EH (cell line): ENCODE data around the gene ARG2.
A peak's percentile ranks its signal among the peaks of the same experiment; 100 is the strongest.

Experiments
- DNase-seq: peaks from one replicate; pipeline ENCODE4 v3.0.0-alpha.2; 2015; ENCODE audit warnings: low read depth

Gene ARG2

DNA sequence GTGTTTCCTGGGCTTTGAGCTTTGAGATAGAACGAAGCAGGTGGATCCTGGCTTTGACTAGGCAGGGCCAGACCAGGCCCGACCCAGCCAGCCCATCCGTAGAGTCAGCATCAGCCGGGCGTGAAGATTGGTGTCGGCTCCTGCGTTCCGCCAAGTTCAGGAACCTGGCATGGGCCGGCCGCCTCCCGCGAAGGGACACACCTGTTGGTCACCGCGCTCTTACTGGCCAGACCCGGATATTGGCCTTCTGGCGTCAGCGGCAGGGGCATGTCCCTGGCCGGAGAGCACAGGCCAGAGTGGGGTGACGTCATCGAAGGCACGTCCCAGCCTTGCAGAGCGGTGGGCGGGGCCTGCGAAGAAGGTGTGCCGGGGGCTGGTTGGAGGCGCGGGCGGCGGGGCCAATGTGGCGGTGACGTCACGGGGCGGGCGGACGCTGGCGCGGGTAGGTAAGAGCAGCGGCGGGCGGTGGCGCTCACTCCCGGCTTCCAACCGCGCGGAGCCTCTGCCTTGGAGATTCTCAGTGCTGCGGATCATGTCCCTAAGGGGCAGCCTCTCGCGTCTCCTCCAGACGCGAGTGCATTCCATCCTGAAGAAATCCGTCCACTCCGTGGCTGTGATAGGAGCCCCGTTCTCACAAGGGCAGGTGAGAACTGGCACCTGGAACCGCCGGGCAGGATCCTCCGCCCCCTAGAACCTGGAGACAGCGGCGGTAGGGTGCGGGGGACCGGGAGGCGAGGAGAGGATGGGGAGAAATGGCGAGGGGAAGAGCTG lies at the start of gene ARG2:
Gene ARG2, plus strand, starts transcription at position 475 of the 771 bp plus-strand sequence. Its CDS starts 58 bp downstream, at position 533.
- peak; percentile 94 for DNase-seq

DNA sequence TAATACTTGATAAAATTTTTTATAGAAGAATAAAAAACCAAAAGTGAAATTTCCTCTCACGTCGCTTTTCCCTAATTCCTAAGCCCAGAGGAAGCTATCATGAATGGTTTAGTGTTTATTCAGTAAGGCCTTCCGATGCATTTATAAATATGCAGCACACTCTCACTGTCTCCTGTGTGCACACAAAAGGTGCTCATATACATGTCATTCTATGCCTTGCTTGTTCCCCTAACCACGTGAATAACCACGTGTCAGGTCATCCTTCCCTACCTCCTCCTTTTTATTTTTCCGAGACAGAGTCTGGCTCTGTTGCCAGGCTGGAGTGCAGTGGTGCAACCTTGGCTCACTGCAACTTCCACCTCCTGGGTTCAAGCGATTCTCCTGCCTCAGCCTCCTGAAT lies 49.3 kb upstream of the ARG2 start:
- DNase-seq: no peak

DNA sequence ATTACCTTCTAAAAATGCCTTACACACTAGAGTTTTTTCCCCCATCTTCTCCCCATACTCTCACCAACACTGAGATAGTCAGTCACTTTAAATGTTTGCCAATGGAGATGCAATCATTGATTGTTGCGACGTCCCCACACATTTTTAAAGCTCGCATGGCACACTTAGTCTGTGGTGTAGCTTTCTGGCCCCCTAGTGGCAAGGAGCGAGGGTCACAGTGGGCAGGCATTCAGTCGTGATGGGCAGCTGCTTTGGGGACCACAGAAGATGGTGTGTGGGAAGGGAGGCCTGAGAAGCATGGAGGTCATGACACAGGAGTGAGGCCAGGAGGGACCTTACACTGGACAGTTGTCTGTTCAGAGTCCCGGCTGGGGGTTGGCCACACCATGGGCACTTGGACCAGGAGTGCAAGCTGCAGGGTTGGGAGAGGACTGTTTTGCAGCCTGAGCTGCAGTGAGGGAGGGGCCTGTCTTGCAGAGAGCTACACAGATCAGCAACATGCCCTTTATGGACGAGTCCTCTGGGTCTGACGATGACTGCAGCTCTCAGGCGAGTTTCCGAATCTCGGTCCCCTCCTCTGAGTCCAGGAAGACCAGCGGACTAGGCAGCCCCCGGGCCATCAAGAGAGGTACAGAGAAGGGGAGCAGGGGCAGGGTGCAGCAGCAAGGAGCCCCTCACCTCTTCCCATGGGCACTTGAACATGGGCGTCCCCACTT lies 48.3 kb upstream of the ARG2 start:
- peak; percentile 58 for DNase-seq

DNA sequence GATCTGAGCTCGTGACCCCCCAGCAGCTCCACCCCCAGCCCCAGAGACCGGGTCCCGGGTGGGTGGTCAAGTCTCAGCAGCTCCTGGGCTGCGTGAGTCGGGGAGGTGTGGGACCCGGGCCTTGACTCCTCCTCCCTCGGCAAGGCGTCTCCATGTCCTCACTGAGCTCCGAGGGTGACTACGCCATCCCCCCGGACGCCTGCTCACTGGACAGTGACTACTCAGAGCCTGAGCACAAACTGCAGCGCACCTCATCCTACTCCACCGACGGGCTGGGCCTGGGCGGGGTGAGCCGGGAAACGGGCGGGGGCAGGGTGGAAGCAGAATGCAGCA lies 47.8 kb upstream of the ARG2 start:
- no peak for DNase-seq

DNA sequence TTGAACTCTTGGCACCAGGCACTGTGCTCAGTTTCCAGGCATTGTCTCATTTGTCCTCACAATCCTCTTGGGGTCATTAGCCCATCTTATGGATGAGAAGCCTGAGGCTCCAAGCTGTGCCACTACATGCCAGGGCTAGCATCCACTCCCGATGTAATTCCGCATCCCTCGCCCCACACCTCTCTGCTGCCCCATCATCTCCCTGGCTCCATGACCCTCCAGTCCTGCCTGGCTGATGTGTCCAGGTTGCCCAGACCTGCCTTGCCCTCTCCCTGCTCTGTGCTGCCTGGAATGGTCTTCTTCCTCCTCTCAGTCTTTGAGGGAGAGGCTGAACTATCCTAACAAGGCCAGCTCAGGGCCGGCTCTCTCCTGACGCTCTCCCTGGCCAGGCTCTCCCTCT lies 47.1 kb upstream of the ARG2 start:
- no peak for DNase-seq

DNA sequence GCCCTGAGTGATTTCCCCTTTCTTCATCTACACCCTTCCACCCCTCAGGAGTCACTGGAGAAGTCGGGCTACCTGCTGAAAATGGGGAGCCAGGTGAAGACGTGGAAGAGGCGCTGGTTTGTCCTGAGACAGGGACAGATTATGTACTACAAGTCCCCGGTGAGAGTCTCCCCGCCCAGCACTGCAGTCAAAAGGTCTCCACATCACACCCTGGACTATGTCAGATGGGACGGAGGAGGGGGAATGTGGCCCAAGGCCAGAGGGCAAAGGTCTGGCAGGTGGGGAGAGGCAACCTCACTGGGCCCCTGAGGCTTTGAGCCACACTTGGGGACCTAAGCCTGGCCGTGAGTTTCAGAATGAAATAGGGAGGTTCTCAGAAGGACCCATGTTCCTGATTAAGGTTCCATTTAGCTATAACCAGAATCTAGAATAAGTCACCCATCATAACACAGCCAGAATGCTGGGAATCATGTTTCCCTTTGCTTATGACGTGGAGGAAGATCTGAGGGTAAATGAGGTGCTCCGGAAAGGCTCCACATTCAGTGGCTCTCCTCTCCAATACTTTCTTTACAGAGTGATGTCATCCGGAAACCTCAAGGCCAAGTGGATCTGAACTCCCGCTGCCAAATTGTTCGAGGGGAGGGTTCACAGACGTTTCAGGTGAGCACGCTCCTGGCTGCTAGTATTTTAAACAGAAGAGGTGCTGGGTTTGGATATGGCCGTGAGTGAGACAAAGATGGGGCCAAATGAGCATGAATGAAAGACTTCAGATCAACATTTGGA lies 46.3 kb upstream of the ARG2 start:
- no peak for DNase-seq

DNA sequence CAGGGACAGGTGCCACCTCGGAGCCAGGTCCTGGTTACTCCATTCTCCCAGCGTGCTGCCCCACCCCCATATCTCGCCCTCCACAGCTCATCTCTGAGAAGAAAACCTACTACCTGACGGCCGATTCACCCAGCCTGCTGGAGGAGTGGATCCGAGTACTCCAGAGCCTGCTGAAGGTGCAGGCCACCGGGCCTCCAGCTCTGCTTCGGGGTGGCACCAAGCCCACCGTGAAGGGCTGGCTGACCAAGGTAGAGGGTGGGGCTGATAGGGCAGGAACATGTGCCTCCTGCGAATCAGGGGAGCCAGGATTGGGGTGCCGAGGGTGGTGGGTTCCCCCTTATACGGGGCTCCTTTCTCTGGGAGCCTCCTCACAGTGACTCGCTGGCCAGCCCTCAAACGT lies 45.6 kb upstream of the ARG2 start:
- no peak for DNase-seq

DNA sequence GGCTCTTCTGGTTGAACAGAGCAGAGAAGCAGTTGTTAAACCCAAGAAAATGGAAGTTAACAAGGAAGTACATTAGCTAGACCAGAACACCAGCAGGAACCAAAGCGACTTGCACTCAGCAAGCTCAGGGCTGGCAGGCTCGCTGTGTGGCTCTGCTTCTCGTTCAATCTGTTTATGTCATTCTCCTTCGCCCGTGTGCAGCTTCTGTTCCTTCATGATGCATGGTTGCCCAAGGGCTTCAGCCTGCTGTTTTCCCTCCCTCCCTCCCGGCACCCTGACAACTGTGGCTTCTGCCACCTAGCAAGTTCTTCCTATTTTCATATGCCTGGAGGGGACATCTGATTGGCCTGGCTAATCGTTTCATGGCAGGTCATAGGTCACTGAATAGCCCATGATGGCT lies 44.9 kb upstream of the ARG2 start:
- no peak for DNase-seq

DNA sequence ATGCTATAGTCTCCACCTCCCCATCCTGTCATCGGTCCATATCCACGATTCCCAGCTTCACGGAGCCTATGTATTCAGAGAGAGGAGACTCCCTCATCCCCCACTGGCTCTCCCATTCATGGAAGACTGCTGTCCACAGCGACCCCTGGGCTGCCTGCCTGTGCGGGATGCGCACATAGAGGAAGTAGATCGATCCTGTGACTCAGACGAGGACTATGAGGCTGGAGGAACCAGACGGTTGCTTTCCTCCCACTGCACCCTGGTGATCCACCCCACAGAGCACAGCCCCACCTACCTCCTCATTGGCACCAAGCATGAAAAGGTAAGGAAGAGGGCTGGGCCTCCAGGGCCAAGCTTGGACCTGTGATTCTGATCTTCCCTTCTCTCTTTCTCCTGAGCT lies 44.0 kb upstream of the ARG2 start:
- DNase-seq: no peak

DNA sequence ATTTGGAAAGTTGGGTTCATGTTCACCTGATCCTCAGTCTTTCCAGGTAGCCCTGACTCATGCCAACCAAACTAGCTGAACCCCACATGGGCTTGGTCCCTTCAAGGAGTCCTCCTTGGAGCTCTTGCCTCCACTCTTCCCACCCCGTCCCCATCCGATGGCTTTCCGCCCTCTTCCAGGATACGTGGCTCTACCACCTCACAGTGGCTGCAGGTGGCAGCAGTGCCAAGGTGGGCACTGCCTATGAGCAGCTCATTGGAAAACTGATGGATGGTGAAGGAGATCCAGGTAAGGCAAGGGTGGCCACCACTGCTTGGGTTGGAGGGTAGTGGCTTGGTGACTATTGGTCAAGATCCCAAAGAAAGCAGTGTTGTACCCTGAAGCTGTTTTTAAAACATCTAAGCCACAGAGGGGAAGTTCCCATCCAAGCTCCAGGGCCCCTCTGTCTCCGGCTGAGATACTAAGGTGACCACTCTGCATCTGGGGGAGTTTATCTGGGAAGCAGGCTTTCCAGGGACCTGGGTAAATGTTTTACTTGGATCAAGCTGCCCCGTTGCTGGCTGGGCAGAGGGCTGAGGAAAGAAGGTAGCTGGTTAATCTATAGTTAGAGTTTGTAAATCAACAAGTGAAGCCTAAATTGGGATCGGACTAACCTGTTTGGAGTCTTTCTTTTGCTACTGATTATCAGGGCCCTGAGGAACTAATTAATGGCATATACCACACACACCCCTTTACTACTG lies 43.3 kb upstream of the ARG2 start:
- DNase-seq: no peak

DNA sequence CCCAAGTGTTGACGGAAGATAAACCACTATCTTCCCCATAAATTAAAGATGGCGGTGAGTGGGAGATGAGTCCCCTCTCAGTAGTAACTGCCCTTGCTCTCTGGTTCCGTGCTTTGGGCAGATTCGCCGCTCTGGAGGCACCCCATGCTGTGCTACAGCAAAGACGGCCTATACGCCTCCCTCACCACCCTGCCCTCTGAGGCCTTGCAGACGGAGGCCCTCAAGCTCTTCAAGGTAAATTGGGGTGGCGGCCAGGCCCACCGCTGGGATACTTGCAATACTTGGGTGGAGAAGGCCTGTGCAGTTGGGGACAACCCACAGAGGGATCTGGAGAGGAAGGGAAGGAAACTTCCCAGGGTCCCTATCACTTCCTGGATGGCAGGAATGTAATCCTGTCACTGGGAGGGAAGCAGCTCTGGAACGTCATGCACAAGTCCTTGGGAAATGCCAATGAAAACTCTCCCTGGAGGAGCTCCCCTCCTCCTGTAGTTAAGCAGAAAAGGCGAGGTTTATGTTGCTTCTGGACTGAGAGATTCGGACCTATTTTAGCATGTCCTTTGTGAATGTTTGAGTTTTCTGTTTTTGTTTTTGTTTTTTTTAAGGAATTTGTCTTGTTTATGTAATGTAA lies 42.4 kb upstream of the ARG2 start:
- DNase-seq: peak; percentile 30

DNA sequence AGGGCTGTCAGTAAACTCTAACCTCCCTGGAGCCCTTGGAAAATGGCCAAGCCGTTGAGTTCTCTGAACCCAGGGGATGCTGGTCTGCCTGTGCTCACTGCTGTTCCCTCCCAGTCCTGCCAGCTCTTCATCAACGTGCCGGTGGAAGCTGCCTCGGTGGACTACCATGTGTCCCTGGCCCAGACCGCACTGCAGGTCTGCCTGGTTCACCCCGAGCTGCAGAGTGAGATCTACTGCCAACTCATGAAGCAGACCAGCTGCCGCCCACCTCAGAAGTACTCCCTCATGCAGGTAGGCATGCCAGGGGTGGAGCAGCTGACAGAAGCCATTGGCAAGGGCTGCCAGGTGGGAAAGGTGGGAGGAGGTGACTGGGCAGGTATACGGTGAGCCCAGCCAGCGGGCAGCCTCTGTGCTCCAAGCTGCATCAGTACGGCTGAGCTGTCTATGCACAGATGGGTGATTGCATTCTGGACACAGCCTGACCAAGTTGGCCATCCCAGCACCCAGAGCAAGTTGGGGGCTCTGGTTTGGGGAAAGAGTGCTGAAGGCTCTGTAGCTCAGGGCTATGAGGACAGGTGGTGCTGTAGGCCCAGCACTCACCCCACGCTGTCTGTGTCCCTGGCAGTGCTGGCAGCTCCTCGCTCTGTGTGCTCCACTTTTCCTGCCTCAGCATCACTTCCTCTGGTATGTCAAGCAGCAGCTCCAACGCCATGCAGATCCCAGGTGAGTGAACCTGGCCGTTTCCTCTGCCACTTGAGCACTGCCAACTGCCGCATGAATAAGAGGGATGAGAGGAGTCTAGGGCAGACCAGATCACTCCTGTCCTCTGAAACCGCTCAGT lies 41.6 kb upstream of the ARG2 start:
- no peak for DNase-seq

DNA sequence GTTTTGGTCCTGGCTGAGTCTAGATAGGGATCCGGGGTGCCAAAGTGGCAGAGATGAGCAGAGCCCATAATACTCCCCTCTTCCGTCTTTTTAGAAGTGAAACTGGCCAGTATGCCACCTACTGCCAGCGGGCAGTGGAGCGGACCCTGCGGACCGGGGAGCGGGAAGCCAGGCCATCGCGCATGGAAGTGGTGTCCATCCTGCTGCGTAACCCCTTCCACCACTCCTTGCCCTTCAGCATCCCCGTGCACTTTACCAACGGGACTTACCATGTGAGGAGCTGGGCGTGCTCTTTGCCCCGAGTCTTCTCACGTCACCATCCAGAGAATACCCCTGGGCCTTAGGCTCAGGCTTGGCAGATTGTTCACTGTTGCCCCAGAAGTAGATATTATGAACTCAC lies 40.7 kb upstream of the ARG2 start:
- DNase-seq: no peak

DNA sequence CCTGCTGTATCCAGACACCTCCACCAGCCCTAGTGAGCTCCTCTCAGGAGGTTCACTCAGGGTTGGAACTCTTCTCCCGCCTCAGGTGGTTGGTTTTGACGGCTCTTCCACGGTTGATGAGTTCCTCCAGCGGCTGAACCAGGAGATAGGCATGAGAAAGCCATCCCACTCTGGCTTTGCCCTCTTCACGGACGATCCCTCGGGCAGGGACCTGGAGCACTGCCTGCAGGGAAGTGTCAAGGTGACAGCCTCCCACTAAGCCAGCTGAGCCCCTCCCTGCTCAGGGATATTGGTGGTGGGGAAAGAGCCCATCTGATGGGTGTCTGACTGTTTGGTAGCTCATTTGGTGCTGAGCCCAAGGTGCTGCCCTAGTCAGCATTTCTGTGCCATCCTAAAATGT lies 40.1 kb upstream of the ARG2 start:
- no peak for DNase-seq

DNA sequence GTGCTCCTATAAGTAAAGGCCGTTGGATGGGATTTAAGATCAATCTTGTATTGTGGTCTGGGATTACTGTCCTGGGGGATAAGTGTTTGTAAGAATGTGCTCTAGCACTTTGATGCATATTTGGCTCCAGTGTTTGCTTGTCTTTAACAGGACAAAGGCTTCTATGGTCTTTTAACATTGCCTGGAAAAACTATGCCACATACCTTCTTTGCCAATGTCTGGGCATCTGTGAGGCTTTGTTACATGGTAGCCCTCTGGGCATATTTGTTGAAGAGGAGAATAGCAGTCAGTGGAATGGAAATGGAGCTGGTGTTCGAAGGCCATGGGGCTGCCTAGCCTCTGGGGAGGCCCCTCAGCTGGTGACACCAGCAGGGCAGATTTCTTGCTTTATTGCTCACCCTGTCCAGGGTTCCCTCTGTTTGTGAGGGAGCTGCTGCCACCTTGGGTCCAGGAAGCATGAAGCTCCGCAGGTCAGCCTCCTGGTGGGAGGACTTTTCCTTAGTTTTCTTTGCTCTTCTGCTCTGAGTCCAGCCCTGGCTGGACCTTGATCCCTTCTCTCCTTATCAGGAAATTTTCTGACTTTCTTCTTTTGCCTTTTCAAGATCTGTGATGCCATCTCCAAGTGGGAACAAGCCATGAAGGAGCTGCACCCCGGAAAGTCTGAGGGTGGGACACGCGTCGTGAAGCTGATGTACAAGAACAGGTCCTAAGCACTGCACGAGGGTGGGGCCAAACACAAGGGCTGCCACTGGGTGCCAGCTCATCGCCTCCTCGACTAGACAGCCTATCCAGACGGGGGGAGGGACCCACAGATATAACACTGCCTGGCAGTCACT lies 39.2 kb upstream of the ARG2 start:
- DNase-seq: no peak

DNA sequence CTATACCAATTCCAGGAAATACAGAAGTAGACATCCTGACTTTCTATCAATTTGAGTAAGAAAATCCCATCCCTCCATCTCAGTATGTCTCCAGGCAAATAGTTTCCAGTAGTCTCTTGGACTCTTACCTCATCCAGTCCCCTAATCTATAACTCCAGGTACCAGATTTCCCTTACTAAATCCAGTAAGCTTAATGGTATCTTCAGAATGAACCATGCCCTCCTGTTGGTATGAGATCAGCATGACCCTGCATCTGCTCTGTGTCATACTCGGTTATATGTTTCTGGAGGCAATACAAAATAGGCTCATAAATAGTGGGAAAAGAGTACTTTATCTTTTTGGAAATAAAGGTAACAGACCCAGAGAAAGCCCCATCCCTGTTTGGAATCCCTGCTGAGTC lies 38.1 kb upstream of the ARG2 start:
- DNase-seq: no peak

DNA sequence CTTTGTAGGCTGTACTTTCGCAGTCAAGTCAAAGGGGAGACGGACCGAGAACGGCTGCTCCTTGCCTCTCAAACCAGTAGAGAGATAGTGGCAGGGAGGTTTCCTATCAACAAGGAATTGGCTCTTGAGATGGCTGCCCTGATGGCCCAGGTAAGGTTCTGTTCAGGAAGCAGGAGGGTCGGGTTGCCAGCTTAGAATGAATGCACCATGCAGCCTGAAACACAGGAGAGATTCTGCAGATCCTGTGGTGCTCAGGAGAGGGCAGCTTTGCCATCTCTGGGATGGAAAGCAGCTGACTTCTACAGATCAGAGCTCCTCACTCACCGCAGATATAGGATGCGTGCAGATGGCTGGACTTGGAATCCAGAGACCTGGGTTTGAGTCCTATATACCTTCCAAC lies 37.7 kb upstream of the ARG2 start:
- no peak for DNase-seq

DNA sequence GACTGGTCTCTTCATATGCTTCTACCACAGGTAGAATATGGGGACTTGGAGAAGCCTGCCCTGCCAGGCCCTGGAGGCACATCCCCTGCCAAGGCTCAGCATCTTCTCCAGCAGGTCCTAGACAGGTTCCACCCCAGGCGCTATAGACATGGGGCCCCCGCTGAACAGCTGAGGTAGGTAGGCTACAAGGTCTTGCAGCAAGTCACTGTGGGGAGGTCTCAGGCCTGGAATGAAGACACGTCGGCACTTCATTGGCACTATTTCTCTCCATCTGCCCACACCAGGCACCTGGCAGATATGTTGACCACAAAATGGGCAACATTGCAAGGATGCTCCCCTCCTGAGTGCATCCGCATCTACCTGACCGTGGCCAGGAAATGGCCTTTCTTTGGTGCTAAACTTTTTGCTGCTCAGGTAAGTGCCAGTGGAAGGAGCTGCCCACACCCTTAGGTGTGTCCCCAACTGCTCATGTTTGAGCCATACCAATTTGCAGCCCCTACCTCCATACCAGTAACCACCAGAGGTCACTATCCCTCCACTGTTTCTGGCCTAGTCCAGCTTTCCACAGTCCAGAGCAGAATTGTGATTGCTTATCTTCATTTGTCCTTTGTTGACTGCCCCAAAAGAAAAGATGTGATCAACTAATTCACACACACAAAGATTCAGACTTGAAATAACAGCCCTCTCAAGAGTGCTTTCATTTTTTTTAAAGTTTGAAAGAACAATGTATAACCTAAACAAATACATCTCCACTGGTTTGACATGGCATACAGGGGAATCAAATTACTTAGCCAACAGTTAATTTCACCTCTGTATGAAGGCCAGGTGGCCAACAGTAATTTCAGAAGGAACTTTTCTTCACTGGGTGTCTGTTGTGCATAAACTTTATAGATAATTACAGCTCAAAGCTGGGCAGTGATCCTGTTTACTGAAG lies 35.7 kb upstream of the ARG2 start:
- peak; percentile 59 for DNase-seq

DNA sequence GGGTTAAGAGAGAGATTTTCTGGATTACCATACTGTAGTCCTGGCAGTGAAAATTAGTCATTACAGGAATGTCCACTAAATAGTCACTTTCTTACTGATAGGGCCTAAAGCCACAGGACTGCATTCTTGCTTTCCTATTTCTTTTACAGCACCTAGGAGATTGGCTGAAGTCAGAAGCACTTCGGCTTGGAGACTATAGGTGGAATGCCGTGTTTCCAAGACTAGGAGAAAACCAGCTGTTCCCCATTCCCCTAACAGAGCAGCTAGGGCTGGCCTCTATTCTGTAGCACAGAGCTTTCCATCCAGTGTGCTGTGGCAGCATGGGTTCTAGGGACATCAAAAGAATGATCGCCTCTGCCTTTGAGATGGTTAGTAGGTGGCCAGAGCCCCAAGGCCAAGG lies 34.7 kb upstream of the ARG2 start:
- DNase-seq: peak; percentile 26
